Activated CD4-positive, alpha-beta T cell treated with anti-CD3 and anti-CD28 coated beads, Interleukin-2, amount 10 ng/mL, durations not matched to agents 7 days and 5 days (primary cell): Measurements from ENCODE around the gene PIM3. TPM values are rescaled to one million over a fixed set of nuclear protein-coding genes. Genes with fewer than 3 reads are reported as not detected.
A peak's percentile ranks its signal among the peaks of the same experiment; 100 is the strongest.

ENCODE experiments used
- microRNA-seq: library from miRNA; unstranded; fragments of <30 nt; microRNA quantifications from one replicate; pipeline ENCODE4 v1.2.0, GENCODE V29; 2021; ENCODE audit warnings: borderline microRNAs expressed, borderline replicate concordance
- total RNA-seq, 2 experiments: library from RNA; stranded (reverse); gene quantifications; one replicate each; pipeline ENCODE4 v1.2.3, GENCODE V29; 2021

The PIM3 gene
- total RNA-seq, 2 experiments from 2014 or later = 39.7 to 44.7 TPM

Small RNA genes within 50 kb of the gene (microRNA-seq; reads per million reads assigned to microRNA genes)
- gene MIR6821 = 2.1 reads per million, percentile 5 among the genes with 10 or more reads in this experiment

Other genes starting within 250 kb of the PIM3 start
- 10 to 100 TPM; 46.9 to 49.2 TPM for gene BRD1, start 132.9 kb upstream of the PIM3 start, total RNA-seq
- 10 to 100 TPM; 20.0 to 20.8 TPM for gene ZBED4, start 106.9 kb upstream of the PIM3 start, total RNA-seq
- gene ALG12, start 42.3 kb upstream of the PIM3 start, total RNA-seq = 10 to 100 TPM; 21.4 to 28.5 TPM
- 10 to 100 TPM; 42.4 to 47.9 TPM for gene CRELD2, start 42.1 kb upstream of the PIM3 start, total RNA-seq
- gene IL17REL, start 52.0 kb downstream of the PIM3 start, total RNA-seq = not detected
- not detected for gene TTLL8, start 97.5 kb downstream of the PIM3 start, total RNA-seq
- gene MLC1, start 124.7 kb downstream of the PIM3 start, total RNA-seq = under 1 TPM; 0.25 to 0.83 TPM
- gene MOV10L1, start 129.2 kb downstream of the PIM3 start, total RNA-seq = not detected
- under 1 TPM; 0.10 TPM for gene PANX2, start 210.0 kb downstream of the PIM3 start, total RNA-seq
- 100 to 1,000 TPM; 112 to 138 TPM for gene TRABD, start 225.1 kb downstream of the PIM3 start, total RNA-seq
- gene SELENOO, start 240.2 kb downstream of the PIM3 start, total RNA-seq = 10 to 100 TPM; 17.4 to 25.5 TPM